ENCODE measurements around the gene TPSB2. TPM values are rescaled to one million over a fixed set of nuclear protein-coding genes. Genes with fewer than 3 reads are reported as not detected.
A peak's percentile ranks its signal among the peaks of the same experiment; 100 is the strongest.

The TPSB2 gene
- total RNA-seq, 3 donors from 2014 or later = 3.7 to 21.0 (median 8.2) TPM

DNA sequence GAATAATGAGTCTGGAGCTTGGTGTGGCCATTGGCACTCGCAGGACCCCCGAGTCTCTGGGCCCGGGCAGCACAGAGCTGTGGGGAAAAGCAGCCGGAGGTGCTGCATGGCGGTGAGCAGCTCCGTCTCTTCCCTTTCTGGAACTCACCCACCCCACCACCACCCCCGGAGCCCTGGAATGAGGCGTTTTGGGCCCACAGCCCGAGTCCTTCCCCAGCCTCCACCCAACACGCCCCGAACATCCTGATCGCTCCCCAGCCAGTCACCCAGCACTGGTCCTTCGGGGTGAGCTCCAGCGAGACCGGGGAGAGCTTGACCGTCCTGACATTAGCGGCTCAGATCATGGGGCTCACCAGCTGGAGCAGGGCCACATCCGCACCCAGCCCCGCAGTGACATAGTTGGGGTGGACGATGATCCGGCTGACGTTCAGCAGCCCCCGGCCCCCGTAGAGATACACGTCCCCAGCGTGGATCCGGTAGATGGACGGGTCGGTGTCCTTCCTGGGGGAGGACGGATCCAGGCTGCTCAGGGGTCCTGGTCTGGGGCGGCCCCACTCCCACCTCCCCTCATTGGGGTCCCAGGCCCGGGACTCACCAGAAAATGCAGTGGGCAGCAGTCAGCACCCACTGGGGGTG is 32.3 kb upstream of the TPSB2 start:
- TF ChIP-seq, protein P1, sequence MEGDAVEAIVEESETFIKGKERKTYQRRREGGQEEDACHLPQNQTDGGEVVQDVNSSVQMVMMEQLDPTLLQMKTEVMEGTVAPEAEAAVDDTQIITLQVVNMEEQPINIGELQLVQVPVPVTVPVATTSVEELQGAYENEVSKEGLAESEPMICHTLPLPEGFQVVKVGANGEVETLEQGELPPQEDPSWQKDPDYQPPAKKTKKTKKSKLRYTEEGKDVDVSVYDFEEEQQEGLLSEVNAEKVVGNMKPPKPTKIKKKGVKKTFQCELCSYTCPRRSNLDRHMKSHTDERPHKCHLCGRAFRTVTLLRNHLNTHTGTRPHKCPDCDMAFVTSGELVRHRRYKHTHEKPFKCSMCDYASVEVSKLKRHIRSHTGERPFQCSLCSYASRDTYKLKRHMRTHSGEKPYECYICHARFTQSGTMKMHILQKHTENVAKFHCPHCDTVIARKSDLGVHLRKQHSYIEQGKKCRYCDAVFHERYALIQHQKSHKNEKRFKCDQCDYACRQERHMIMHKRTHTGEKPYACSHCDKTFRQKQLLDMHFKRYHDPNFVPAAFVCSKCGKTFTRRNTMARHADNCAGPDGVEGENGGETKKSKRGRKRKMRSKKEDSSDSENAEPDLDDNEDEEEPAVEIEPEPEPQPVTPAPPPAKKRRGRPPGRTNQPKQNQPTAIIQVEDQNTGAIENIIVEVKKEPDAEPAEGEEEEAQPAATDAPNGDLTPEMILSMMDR (IDR thresholded peaks at IDR 0.05) = no peak
- DNase-seq (no peak), ATAC-seq (no peak)
- H3K4me1 ChIP-seq (ENCODE audit: low read depth) = no peaks in the 10 kb centered on the region
- no peaks in the 10 kb centered on the region for H3K9me3 ChIP-seq
- H3K4me3 ChIP-seq = no peak overlapping the region
- H3K36me3 ChIP-seq (ENCODE audit: low read depth) = no peaks in the 10 kb centered on the region
- intact Hi-C loops (cut with DNase I, micrococcal nuclease) = no loop called here

DNA sequence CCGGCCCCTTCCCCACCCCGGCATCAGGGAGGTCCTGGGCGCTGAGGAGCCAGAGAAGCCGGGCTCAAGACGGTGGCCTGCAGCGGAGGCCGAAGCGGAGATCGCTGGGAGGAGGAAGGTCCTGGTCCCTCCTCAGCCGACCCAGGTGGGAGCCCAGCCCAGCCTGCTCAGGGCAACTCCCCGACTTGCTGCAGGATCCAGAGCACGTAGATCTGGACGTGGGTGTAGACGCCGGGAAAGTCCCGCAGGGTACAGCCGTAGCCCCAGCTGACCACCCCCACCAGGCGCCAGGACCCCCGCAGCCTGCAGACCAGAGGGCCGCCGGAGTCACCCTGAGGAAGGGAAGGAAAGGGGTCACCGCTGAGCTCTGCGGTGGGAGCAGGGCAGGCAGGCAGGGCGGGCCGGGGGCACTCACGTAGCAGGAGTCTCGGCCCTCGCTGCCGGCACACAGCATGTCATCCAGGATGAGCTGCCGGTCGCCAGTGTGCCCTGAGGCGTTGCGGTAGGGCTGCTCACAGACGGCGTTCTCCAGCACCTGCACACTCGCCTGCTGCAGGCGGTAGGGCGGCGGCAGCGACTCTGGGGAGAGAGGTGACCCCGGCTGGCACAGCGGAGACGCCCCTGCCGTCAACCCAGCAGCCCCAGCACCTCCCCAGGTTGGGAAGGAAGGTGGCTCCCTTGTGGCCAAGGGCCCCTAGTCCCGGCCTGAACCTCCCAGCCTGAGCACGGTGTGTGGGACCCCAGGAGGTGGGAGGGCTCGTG is 31.3 kb upstream of the TPSB2 start:
- intact Hi-C loops (cut with DNase I, micrococcal nuclease) = no loop called here

DNA sequence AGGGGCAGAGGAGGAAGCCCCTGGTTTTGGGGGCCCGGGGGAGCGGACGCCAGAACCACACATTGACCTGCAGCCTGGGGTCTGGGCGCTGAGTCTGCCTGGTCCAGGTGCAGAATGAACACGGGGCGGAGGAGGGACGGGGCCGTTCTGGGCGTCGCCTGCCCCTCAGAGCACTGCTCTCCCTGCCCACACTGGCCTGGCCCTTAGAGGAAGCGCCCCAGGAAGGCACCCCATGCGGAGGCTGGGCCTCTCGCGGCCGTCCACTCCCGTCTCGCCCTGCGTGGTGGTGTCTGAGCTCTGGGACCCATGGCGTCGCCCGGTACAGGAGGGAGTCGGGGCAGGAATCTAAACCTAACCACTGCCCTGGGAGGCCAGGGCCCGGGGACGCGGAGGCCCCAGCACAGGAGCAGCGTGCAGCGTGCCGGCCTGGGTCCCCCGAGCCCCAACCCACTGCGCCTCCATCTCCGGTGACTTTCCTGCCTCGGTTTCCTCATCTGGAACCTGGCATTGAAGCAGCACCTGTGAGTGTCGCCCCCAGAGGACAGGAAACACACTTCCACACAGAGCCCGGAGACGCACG is 30.2 kb upstream of the TPSB2 start:
- H3K36me3 ChIP-seq (ENCODE audit: low read depth) = no peaks in the 10 kb centered on the region
- no peaks in the 10 kb centered on the region for H3K9me3 ChIP-seq
- no peaks in the 10 kb centered on the region for H3K4me1 ChIP-seq (ENCODE audit: low read depth)
- no peak for DNase-seq
- TF ChIP-seq, protein P1 (IDR thresholded peaks at IDR 0.05) = no peak
- intact Hi-C loops (cut with DNase I, micrococcal nuclease) = no loop called here
- no peak for ATAC-seq
- H3K4me3 ChIP-seq = no peak overlapping the region

More for the DNA sequence above, 31.3 kb upstream of the TPSB2 start:
- ATAC-seq (peak; percentile 10), DNase-seq (no peak)
- Histone ChIP-seq H3K4me1 (ENCODE audit: low read depth) (no peaks in the 10 kb centered on the region), H3K36me3 (ENCODE audit: low read depth) (no peaks in the 10 kb centered on the region), H3K4me3 (no peak overlapping the region), H3K9me3 (no peaks in the 10 kb centered on the region)
- TF ChIP-seq, protein P1 (IDR thresholded peaks at IDR 0.05) = no peak

DNA sequence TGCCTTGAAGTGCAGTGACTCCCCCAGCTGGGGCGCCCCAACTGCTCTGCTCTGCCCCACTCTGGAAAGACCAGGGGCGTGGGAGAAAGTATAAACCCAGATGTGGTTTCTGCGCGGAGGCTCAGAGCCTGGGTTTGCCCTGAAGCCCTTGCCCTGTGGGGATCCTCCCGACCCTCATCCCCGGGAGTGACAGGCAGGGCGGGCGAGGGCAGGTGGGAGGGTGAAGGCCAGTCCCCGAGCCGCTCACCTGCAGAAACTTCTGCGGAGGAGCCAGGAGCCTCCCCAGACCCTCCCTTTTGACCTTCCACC is 29.7 kb upstream of the TPSB2 start:
- Histone ChIP-seq H3K4me1 (ENCODE audit: low read depth) (no peaks in the 10 kb centered on the region), H3K4me3 (no peak overlapping the region), H3K36me3 (ENCODE audit: low read depth) (no peaks in the 10 kb centered on the region), H3K9me3 (no peaks in the 10 kb centered on the region)
- intact Hi-C loops (cut with DNase I, micrococcal nuclease) = no loop called here
- TF ChIP-seq, protein P1 (IDR thresholded peaks at IDR 0.05) = no peak
- ATAC-seq (no peak), DNase-seq (no peak)

DNA sequence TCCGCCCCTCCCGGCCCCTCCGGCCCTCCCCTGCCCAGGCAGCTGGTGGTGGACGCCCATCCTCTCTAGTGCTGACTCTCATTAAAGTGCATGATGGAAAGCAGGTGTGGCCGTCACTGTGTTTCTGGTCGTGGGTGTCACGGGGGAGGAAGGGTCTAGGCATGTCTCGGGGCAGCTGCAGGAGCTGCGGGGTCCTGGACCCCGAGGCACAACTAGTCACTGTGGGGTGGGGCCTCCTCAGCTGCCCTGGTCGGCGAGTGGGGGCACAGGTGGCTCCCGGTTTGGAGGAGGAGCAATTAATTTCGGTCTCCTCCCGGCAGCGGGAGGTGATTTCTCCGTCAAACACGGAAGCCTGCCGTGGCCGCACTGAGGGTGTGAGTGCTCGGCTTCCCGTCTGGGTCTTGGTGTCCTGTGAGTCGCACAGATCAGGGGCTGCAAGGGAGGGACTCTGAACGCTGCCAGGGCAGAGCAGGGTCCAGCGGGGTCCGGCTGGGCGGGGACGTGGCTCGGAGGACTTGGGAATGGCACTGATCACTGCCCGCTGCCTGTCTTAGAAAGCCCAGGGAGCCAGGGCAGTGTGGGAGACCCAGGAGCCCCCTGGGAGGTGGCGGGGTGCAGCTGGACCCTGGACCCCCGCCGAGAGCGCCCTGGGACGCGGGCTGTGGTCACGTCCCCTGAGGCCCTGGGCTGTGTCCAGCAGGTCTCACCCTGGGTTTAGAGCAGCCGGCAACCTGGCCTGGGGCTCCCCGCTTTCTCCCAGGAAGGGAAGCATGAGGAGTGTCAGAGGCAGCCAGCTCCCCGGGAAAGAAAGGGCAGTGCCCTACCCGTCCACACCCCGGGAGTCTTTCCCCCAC is 29.1 kb upstream of the TPSB2 start:
- no peaks in the 10 kb centered on the region for H3K36me3 ChIP-seq (ENCODE audit: low read depth)
- DNase-seq (no peak), ATAC-seq (peak; percentile 19)
- TF ChIP-seq, protein P1 (IDR thresholded peaks at IDR 0.05) = no peak
- intact Hi-C loops (cut with DNase I, micrococcal nuclease) = no loop called here
- no peaks in the 10 kb centered on the region for H3K9me3 ChIP-seq
- no peaks in the 10 kb centered on the region for H3K4me1 ChIP-seq (ENCODE audit: low read depth)
- no peak overlapping the region for H3K4me3 ChIP-seq

Data from mucosa of descending colon (tissue), 3 donors.